ENCODE data around the gene LRMDA. TPM values are rescaled to one million over a fixed set of nuclear protein-coding genes. Genes with fewer than 3 reads are reported as not detected.

Gene LRMDA
- total RNA-seq, 1 donor from 2014 or later: 2.1 TPM

GRCh38 chr10:75693489-75693888, 262.1 kb downstream of the LRMDA start:
- Mint-ChIP-seq H3K27ac (ENCODE audit: unreplicated experiment) (no peak overlapping the region), H3K4me1 (ENCODE audit: low read depth, unreplicated experiment) (no peaks in the 10 kb centered on the region), H3K9me3 (ENCODE audit: unreplicated experiment) (no peaks in the 10 kb centered on the region), H3K4me3 (ENCODE audit: unreplicated experiment) (no peak overlapping the region), H3K36me3 (ENCODE audit: unreplicated experiment) (peaks cover under 1% of the 10 kb centered on the region), H3K27me3 (ENCODE audit: unreplicated experiment) (peaks cover 2% of the 10 kb centered on the region)
- no peak for DNase-seq
- TF ChIP-seq CTCF (IDR thresholded peaks at IDR 0.05; ENCODE audit: partially characterized antibody, unreplicated experiment): no peak

- H3K4me3 Mint-ChIP-seq (ENCODE audit: unreplicated experiment): no peak overlapping the region
- no peak for DNase-seq
- H3K9me3 Mint-ChIP-seq (ENCODE audit: unreplicated experiment): no peaks in the 10 kb centered on the region
- H3K4me1 Mint-ChIP-seq (ENCODE audit: low read depth, unreplicated experiment): no peaks in the 10 kb centered on the region
- H3K36me3 Mint-ChIP-seq (ENCODE audit: unreplicated experiment): no peaks in the 10 kb centered on the region
- no peaks in the 10 kb centered on the region for H3K27me3 Mint-ChIP-seq (ENCODE audit: unreplicated experiment)
- H3K27ac Mint-ChIP-seq (ENCODE audit: unreplicated experiment): no peak overlapping the region
- no peak for TF ChIP-seq CTCF (IDR thresholded peaks at IDR 0.05; ENCODE audit: partially characterized antibody, unreplicated experiment)
These were observed 262.8 kb downstream of the LRMDA start for GRCh38 chr10:75694269-75694668.

- H3K27me3 Mint-ChIP-seq (ENCODE audit: unreplicated experiment): no peaks in the 10 kb centered on the region
- no peak for DNase-seq
- H3K4me1 Mint-ChIP-seq (ENCODE audit: low read depth, unreplicated experiment): no peaks in the 10 kb centered on the region
- no peak overlapping the region for H3K4me3 Mint-ChIP-seq (ENCODE audit: unreplicated experiment)
- no peak for TF ChIP-seq CTCF (IDR thresholded peaks at IDR 0.05; ENCODE audit: partially characterized antibody, unreplicated experiment)
- H3K36me3 Mint-ChIP-seq (ENCODE audit: unreplicated experiment): no peaks in the 10 kb centered on the region
- H3K27ac Mint-ChIP-seq (ENCODE audit: unreplicated experiment): no peak overlapping the region
- H3K9me3 Mint-ChIP-seq (ENCODE audit: unreplicated experiment): no peaks in the 10 kb centered on the region
These were observed 263.4 kb downstream of the LRMDA start for GRCh38 chr10:75694790-75695189.

GRCh38 chr10:75695994-75696393, 264.6 kb downstream of the LRMDA start:
- H3K36me3 Mint-ChIP-seq (ENCODE audit: unreplicated experiment): no peaks in the 10 kb centered on the region
- no peaks in the 10 kb centered on the region for H3K9me3 Mint-ChIP-seq (ENCODE audit: unreplicated experiment)
- no peaks in the 10 kb centered on the region for H3K27me3 Mint-ChIP-seq (ENCODE audit: unreplicated experiment)
- no peak for TF ChIP-seq CTCF (IDR thresholded peaks at IDR 0.05; ENCODE audit: partially characterized antibody, unreplicated experiment)
- no peak for DNase-seq
- H3K4me1 Mint-ChIP-seq (ENCODE audit: low read depth, unreplicated experiment): no peaks in the 10 kb centered on the region
- H3K27ac Mint-ChIP-seq (ENCODE audit: unreplicated experiment): no peak overlapping the region
- H3K4me3 Mint-ChIP-seq (ENCODE audit: unreplicated experiment): no peak overlapping the region

- no peak for DNase-seq
- H3K27me3 Mint-ChIP-seq (ENCODE audit: unreplicated experiment): no peaks in the 10 kb centered on the region
- no peak for TF ChIP-seq CTCF (IDR thresholded peaks at IDR 0.05; ENCODE audit: partially characterized antibody, unreplicated experiment)
- no peak overlapping the region for H3K4me3 Mint-ChIP-seq (ENCODE audit: unreplicated experiment)
- no peaks in the 10 kb centered on the region for H3K9me3 Mint-ChIP-seq (ENCODE audit: unreplicated experiment)
- no peaks in the 10 kb centered on the region for H3K36me3 Mint-ChIP-seq (ENCODE audit: unreplicated experiment)
- no peaks in the 10 kb centered on the region for H3K4me1 Mint-ChIP-seq (ENCODE audit: low read depth, unreplicated experiment)
- no peak overlapping the region for H3K27ac Mint-ChIP-seq (ENCODE audit: unreplicated experiment)
These were observed 265.1 kb downstream of the LRMDA start for GRCh38 chr10:75696536-75696935.
